A549 (cell line): ENCODE measurements around the gene BCAS3. TPM values are rescaled to one million over a fixed set of nuclear protein-coding genes. Genes with fewer than 3 reads are reported as not detected.

Experiments used
- ATAC-seq, 2 experiments: fragments of 200-7000 bp in 1 of 2; fragments of >200 bp in 1 of 2; cut with Nextera tagmentation in 1 of 2; cut with Tn5 transposase in 1 of 2; 3 replicates each; pipeline versions ENCODE4 v1.8.0 to v1.9.1; 2018 to 2020; ENCODE audit warnings: mild to moderate bottlenecking in 1 of 2, moderate library complexity in 1 of 2
- CTCF ChIA-PET: fragments of 300-600 bp; sonication (Branson Sonifier 250); formaldehyde crosslinking; extraction: SDS; loops from one replicate; lab custom pipeline; 2021; ENCODE audit warnings: antibody characterized with exemption, inconsistent platforms; lab: Yijun Ruan, JAX
- POLR2A ChIA-PET: fragments of 350-600 bp; formaldehyde crosslinking; extraction: SDS; loops from one replicate; lab custom pipeline; 2021; ENCODE audit warnings: antibody characterized with exemption, inconsistent platforms; lab: Yijun Ruan, JAX
- DNase-seq, 2 experiments: peaks; one replicate each; pipeline versions ENCODE4 v3.0.0 to v3.0.0-alpha.2; 2011 to 2016; ENCODE audit warnings: low read depth in 1 of 2, low spot score in 1 of 2
- FAIRE-seq: peaks from 2 replicates; lab custom pipeline; 2011; peaks lifted over from hg19 to GRCh38; lab: Jason Lieb, UNC
- H3K27ac ChIP-seq, 2 experiments: fragments of >200 bp; sonication (Bioruptor Twin); formaldehyde crosslinking; 3 replicates each; pipeline ENCODE4 v1.5.1; 2016 to 2017
- H3K4me1 ChIP-seq: fragments of >200 bp; sonication (Bioruptor Twin); formaldehyde crosslinking; 3 replicates; pipeline ENCODE4 v1.6.1; 2016
- H3K4me2 ChIP-seq: fragments of >200 bp; sonication (Bioruptor Twin); formaldehyde crosslinking; 3 replicates; pipeline ENCODE4 v1.6.1; 2016
- H3K4me3 ChIP-seq: fragments of >200 bp; sonication (Bioruptor Twin); formaldehyde crosslinking; 3 replicates; pipeline ENCODE4 v1.5.1; 2016
- H3K9me3 ChIP-seq: fragments of >200 bp; sonication (Bioruptor Twin); formaldehyde crosslinking; 3 replicates; pipeline ENCODE4 v1.6.1; 2016
- CHD2 ChIP-seq: fragments of 150-350 bp; IDR thresholded peaks from 2 replicates; pipeline ENCODE4 v1.6.1; 2014; ENCODE audit warnings: low read length; ENCODE audit not compliant: partially characterized antibody
- EP300 ChIP-seq, 2 experiments: fragments of >200 bp; sonication (Bioruptor Twin); formaldehyde crosslinking; IDR thresholded peaks; 2 replicates in 1 of 2; 3 replicates in 1 of 2; pipeline ENCODE4 v1.6.1; 2016 to 2017
- GATA3 ChIP-seq: IDR thresholded peaks from 2 replicates; pipeline ENCODE4 v1.6.1; 2012; ENCODE audit warnings: borderline replicate concordance
- HDAC2 ChIP-seq: fragments of 200-600 bp; sonication (generic); IDR thresholded peaks from 2 replicates; pipeline ENCODE4 v1.6.1; 2016
- HEYL ChIP-seq: fragments of 250-450 bp; sonication (Bioruptor Pico); IDR thresholded peaks from 2 replicates; pipeline ENCODE4 v1.8.0; 2021; ENCODE audit warnings: mild to moderate bottlenecking, moderate library complexity
- HOXA7 ChIP-seq: fragments of 250-450 bp; sonication (Bioruptor Pico); IDR thresholded peaks from 2 replicates; pipeline ENCODE4 v1.5.0; 2020; ENCODE audit warnings: mild to moderate bottlenecking, moderate library complexity
- HOXB13 ChIP-seq: fragments of 250-450 bp; sonication (Bioruptor Pico); IDR thresholded peaks from 2 replicates; pipeline ENCODE4 v1.5.0; 2020; ENCODE audit warnings: low read depth, mild to moderate bottlenecking, moderate library complexity
- HOXB5 ChIP-seq: fragments of 250-450 bp; sonication (Bioruptor Pico); IDR thresholded peaks from 2 replicates; pipeline ENCODE4 v1.5.0; 2020; ENCODE audit warnings: mild to moderate bottlenecking, moderate library complexity
- NFE2L2 ChIP-seq: fragments of 150-350 bp; conservative IDR thresholded peaks from 2 replicates; pipeline ENCODE4 v1.6.1; 2014; ENCODE audit warnings: low read length
- POLR2AphosphoS2 ChIP-seq: conservative IDR thresholded peaks from 2 replicates; pipeline ENCODE4 v1.6.1; 2012; ENCODE audit warnings: low read length, improper control_type of control experiment, inconsistent platforms
- RAD21 ChIP-seq, 2 experiments: fragments of >200 bp in 1 of 2; sonication (Bioruptor Twin) in 1 of 2; formaldehyde crosslinking in 1 of 2; IDR thresholded peaks in 1 of 2; conservative IDR thresholded peaks in 1 of 2; 2 replicates in 1 of 2; 3 replicates in 1 of 2; pipeline ENCODE4 v1.6.1; 2012 to 2018; ENCODE audit warnings: inconsistent platforms in 1 of 2
- RCOR1 ChIP-seq: fragments of 150-350 bp; IDR thresholded peaks from 2 replicates; pipeline ENCODE4 v1.6.1; 2014; ENCODE audit warnings: antibody characterized with exemption, low read length, low read depth
- RFX5 ChIP-seq: fragments of 450-650 bp; IDR thresholded peaks from 2 replicates; pipeline ENCODE4 v1.7.1; 2014; ENCODE audit warnings: antibody characterized with exemption, mild to moderate bottlenecking, moderate library complexity
- RNF2 ChIP-seq: fragments of 200-600 bp; sonication (generic); IDR thresholded peaks from 2 replicates; pipeline ENCODE4 v1.6.1; 2016; ENCODE audit warnings: low read depth, mild to moderate bottlenecking, antibody characterized with exemption, moderate library complexity, borderline replicate concordance
- SREBF2 ChIP-seq: fragments of 450-650 bp; IDR thresholded peaks from 2 replicates; pipeline ENCODE4 v1.6.1; 2014; ENCODE audit warnings: mild to moderate bottlenecking, moderate library complexity
- WGBS: methylation state at CpG from one replicate; pipeline ENCODE4 v1.1.6; 2017; ENCODE audit errors: missing lambda C conversion rate; 5-methylcytosine and 5-hydroxymethylcytosine counted together
- polyA plus RNA-seq, 4 experiments: library from polyadenylated mRNA; depleted of rRNA in 3 of 4; stranded (reverse); fragments of >200 nt; fragmentation: RNase III in 1 of 4; extraction: RNeasy Plus Mini Kit Qiagen cat#74134 plus additional on column Dnase treatment in 1 of 4; gene quantifications; 2 replicates in 3 of 4; 3 replicates in 1 of 4; pipeline ENCODE4 v1.2.3, GENCODE V29; 2011 to 2017
- TF ChIP-seq, protein P1 (sequence below): fragments of 150-350 bp; IDR thresholded peaks from 2 replicates; pipeline ENCODE4 v1.6.1; 2014; ENCODE audit warnings: low read depth, mild to moderate bottlenecking, low read length
- TF ChIP-seq, protein P2 (sequence below): IDR thresholded peaks from 2 replicates; pipeline ENCODE4 v1.6.1; 2012; ENCODE audit warnings: low read depth, borderline replicate concordance
- TF ChIP-seq, protein P3 (sequence below): fragments of >200 bp; sonication (Bioruptor Twin); formaldehyde crosslinking; IDR thresholded peaks from 3 replicates; pipeline ENCODE4 v1.5.1; 2016
- TF ChIP-seq, protein P4 (sequence below): fragments of 200-600 bp; sonication (generic); IDR thresholded peaks from 2 replicates; pipeline ENCODE4 v1.6.1; 2016; ENCODE audit warnings: antibody characterized with exemption, mild to moderate bottlenecking, moderate library complexity

The BCAS3 gene
- polyA plus RNA-seq, 2 of the 4 experiments (the other 2 are of a cell fraction) = 14.7 to 43.4 TPM

DNA sequence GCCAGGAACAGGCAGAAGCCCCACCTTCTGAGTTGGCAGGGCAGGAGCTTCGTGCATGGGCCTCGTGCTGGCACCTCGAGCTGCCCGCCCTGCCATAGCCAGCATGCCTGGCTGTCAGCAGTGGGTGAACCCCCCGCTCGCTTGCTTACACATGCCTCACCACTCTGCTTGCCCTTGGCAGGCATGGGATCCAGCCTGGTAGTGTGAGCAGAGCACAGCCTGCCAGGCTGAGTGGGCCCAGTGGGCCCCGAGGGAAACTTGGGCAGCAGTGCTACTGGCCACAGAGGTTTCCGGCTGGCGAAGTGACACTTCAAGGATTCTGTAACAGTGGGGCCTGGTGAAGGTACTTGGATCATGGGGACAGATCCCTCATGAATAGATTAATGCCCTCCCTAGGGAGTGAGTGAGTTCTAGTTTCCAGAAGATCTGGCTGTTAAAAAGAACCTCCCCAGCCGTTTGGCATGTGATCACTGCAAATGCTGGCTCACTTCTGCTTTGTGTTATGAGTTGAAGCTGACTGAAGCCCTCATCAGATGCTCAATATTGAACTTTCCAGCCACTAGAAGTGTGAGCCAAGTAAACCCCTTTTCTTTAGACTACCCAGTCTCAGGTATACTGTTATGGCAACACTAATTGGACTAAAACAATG lies 114.7 kb downstream of the BCAS3 start:
- no peak for FAIRE-seq
- TF ChIP-seq HOXB13 (CRISPR knock-in tag) (no peak), HEYL (no peak), POLR2AphosphoS2 (no peak), RAD21 (conservative IDR thresholded peaks at IDR 0.05 in 1 of 2, IDR thresholded peaks at IDR 0.05 in 1 of 2) (no peak), HDAC2 (no peak), GATA3 (no peak), SREBF2 (no peak), HOXA7 (CRISPR knock-in tag) (no peak), HOXB5 (no peak), RFX5 (no peak), RNF2 (no peak), RCOR1 (no peak)
- TF ChIP-seq, protein P1, sequence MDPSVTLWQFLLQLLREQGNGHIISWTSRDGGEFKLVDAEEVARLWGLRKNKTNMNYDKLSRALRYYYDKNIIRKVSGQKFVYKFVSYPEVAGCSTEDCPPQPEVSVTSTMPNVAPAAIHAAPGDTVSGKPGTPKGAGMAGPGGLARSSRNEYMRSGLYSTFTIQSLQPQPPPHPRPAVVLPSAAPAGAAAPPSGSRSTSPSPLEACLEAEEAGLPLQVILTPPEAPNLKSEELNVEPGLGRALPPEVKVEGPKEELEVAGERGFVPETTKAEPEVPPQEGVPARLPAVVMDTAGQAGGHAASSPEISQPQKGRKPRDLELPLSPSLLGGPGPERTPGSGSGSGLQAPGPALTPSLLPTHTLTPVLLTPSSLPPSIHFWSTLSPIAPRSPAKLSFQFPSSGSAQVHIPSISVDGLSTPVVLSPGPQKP = no peak
- TF ChIP-seq, protein P2, sequence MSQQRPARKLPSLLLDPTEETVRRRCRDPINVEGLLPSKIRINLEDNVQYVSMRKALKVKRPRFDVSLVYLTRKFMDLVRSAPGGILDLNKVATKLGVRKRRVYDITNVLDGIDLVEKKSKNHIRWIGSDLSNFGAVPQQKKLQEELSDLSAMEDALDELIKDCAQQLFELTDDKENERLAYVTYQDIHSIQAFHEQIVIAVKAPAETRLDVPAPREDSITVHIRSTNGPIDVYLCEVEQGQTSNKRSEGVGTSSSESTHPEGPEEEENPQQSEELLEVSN = no peak
- TF ChIP-seq, protein P3, sequence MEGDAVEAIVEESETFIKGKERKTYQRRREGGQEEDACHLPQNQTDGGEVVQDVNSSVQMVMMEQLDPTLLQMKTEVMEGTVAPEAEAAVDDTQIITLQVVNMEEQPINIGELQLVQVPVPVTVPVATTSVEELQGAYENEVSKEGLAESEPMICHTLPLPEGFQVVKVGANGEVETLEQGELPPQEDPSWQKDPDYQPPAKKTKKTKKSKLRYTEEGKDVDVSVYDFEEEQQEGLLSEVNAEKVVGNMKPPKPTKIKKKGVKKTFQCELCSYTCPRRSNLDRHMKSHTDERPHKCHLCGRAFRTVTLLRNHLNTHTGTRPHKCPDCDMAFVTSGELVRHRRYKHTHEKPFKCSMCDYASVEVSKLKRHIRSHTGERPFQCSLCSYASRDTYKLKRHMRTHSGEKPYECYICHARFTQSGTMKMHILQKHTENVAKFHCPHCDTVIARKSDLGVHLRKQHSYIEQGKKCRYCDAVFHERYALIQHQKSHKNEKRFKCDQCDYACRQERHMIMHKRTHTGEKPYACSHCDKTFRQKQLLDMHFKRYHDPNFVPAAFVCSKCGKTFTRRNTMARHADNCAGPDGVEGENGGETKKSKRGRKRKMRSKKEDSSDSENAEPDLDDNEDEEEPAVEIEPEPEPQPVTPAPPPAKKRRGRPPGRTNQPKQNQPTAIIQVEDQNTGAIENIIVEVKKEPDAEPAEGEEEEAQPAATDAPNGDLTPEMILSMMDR = no peak
- ATAC-seq = no peak
- CTCF ChIA-PET = interaction anchor here (0.8 kb wide), 1 partner anchor 72 kb away, joined by 3 read pairs; no protein-coding TSS in a partner anchor
- DNase-seq = no peak
- Histone ChIP-seq H3K9me3 (no peaks in the 10 kb centered on the region), H3K4me3 (no peak overlapping the region), H3K27ac (no peak overlapping the region), H3K4me1 (no peaks in the 10 kb centered on the region), H3K4me2 (no peak overlapping the region)
- 69% methylated on average over 8 of the region's 10 CpGs for WGBS
- POLR2A ChIA-PET = no interaction called here

DNA sequence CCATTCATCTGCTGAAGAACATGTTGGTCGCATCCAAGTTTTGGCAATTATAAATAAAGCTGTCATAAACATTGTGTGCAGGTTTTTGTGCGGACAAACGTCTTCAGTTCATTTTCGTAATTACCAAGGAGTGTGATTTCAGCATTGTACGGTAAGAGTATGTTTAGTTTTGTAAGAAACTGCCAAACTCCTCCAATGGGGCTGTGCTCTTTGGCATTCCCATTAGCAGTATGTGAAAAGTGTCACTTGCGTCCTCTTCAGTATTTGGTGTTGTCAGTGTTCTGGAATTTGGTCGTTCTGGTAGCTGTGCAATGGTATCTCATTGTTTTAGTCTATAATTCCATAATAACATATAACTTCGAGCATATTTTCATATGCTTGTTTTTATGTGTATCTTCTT lies 120.9 kb downstream of the BCAS3 start:
- Histone ChIP-seq H3K4me2 (no peak overlapping the region), H3K27ac (no peak overlapping the region), H3K9me3 (no peaks in the 10 kb centered on the region), H3K4me1 (no peaks in the 10 kb centered on the region), H3K4me3 (no peak overlapping the region)
- no peak for ATAC-seq
- no peak for DNase-seq
- TF ChIP-seq NFE2L2 = no peak
- no peak for TF ChIP-seq EP300 (IDR thresholded peaks at IDR 0.05)
- TF ChIP-seq, protein P4, sequence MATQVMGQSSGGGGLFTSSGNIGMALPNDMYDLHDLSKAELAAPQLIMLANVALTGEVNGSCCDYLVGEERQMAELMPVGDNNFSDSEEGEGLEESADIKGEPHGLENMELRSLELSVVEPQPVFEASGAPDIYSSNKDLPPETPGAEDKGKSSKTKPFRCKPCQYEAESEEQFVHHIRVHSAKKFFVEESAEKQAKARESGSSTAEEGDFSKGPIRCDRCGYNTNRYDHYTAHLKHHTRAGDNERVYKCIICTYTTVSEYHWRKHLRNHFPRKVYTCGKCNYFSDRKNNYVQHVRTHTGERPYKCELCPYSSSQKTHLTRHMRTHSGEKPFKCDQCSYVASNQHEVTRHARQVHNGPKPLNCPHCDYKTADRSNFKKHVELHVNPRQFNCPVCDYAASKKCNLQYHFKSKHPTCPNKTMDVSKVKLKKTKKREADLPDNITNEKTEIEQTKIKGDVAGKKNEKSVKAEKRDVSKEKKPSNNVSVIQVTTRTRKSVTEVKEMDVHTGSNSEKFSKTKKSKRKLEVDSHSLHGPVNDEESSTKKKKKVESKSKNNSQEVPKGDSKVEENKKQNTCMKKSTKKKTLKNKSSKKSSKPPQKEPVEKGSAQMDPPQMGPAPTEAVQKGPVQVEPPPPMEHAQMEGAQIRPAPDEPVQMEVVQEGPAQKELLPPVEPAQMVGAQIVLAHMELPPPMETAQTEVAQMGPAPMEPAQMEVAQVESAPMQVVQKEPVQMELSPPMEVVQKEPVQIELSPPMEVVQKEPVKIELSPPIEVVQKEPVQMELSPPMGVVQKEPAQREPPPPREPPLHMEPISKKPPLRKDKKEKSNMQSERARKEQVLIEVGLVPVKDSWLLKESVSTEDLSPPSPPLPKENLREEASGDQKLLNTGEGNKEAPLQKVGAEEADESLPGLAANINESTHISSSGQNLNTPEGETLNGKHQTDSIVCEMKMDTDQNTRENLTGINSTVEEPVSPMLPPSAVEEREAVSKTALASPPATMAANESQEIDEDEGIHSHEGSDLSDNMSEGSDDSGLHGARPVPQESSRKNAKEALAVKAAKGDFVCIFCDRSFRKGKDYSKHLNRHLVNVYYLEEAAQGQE = no peak
- TF ChIP-seq RAD21 (conservative IDR thresholded peaks at IDR 0.05 in 1 of 2, IDR thresholded peaks at IDR 0.05 in 1 of 2) = no peak
- no peak for TF ChIP-seq CHD2
- no peak for TF ChIP-seq RFX5
- WGBS = 73% methylated on average over 8 of the region's 8 CpGs
- ChIA-PET POLR2A (no interaction called here), CTCF (no interaction called here)
- no peak for FAIRE-seq
